AG04449 (cell line): Measurements from ENCODE around the gene GREB1.

ENCODE experiments used
- CTCF ChIA-PET: fragments of 350-600 bp; formaldehyde crosslinking; extraction: SDS; loops from one replicate; lab custom pipeline; 2021; ENCODE audit warnings: antibody characterized with exemption; lab: Yijun Ruan, JAX
- POLR2A ChIA-PET: fragments of 400-600, 350-600 bp; formaldehyde crosslinking; extraction: SDS; loops from one replicate; lab custom pipeline; 2020; ENCODE audit warnings: antibody characterized with exemption, inconsistent platforms; lab: Yijun Ruan, JAX
- DNase-seq: peaks from one replicate; pipeline ENCODE4 v3.0.0-alpha.2; 2010; ENCODE audit warnings: low read depth, low spot score
- H3K4me3 ChIP-seq: 2 replicates; pipeline ENCODE4 v1.5.1; 2011; ENCODE audit warnings: low read depth, mild to moderate bottlenecking, control low read depth, low read length
- CTCF ChIP-seq: IDR thresholded peaks from one replicate; pipeline ENCODE4 v1.5.1; 2011; ENCODE audit warnings: mild to moderate bottlenecking, moderate library complexity, low read length, control low read depth, inconsistent platforms; ENCODE audit not compliant: insufficient read depth; ENCODE audit errors: missing control alignments

Gene GREB1

GRCh38 chr2:11680182-11680900 is 146.5 kb downstream of the GREB1 start:
- H3K4me3 ChIP-seq = no peak overlapping the region
- CTCF ChIA-PET = interaction anchor here (0.7 to 22.2 kb wide), 14 partner anchors 8 to 549 kb away, joined by 3 to 508 read pairs (median 5); partner anchors contain the start of gene NTSR2
- no peak for DNase-seq
- POLR2A ChIA-PET = no interaction called here
- no peak for TF ChIP-seq CTCF

- CTCF ChIA-PET = interaction anchor here (0.7 to 22.2 kb wide), 18 partner anchors 7 to 549 kb away, joined by 3 to 508 read pairs (median 4); partner anchors contain the start of gene NTSR2
- no peak for DNase-seq
- no peak overlapping the region for H3K4me3 ChIP-seq
- POLR2A ChIA-PET = no interaction called here
- no peak for TF ChIP-seq CTCF
Observed at GRCh38 chr2:11680901-11681721, 147.3 kb downstream of the GREB1 start.

- POLR2A ChIA-PET = no interaction called here
- TF ChIP-seq CTCF = peak; percentile 83
- H3K4me3 ChIP-seq = no peak overlapping the region
- CTCF ChIA-PET = interaction anchor here (0.9 to 22.2 kb wide), 14 partner anchors 9 to 550 kb away, joined by 3 to 508 read pairs (median 4); partner anchors contain the start of gene NTSR2
- no peak for DNase-seq
Observed at GRCh38 chr2:11681722-11682589, 148.1 kb downstream of the GREB1 start.

- ChIA-PET CTCF (interaction anchor here (1.0 to 22.2 kb wide), 8 partner anchors 9 to 550 kb away, joined by 3 to 508 read pairs (median 5); partner anchors contain the start of gene NTSR2), POLR2A (no interaction called here)
- DNase-seq = no peak
- no peak overlapping the region for H3K4me3 ChIP-seq
- TF ChIP-seq CTCF = no peak
Observed at GRCh38 chr2:11682590-11682915, 148.7 kb downstream of the GREB1 start.

- TF ChIP-seq CTCF = no peak
- DNase-seq = no peak
- no peak overlapping the region for H3K4me3 ChIP-seq
- ChIA-PET CTCF (interaction anchor here (0.7 to 22.2 kb wide), 9 partner anchors 8 to 550 kb away, joined by 3 to 508 read pairs (median 5); a partner anchor contains a TSS), POLR2A (interaction anchor here (0.7 kb wide), 1 partner anchor 851 kb away, joined by 4 read pairs; no protein-coding TSS in a partner anchor)
Observed at GRCh38 chr2:11683476-11683875, 149.6 kb downstream of the GREB1 start.
